K562 (cell line): ENCODE data around the gene HEATR1. TPM values are rescaled to one million over a fixed set of nuclear protein-coding genes. Genes with fewer than 3 reads are reported as not detected.

Source experiments
- BCL6 ChIP-seq: fragments of 250-450 bp; sonication (Bioruptor Pico); IDR thresholded peaks from 2 replicates; pipeline ENCODE4 v1.4.0; 2020
- CEBPZ ChIP-seq: fragments of 150-350 bp; IDR thresholded peaks from 2 replicates; pipeline ENCODE4 v1.6.1; 2014; ENCODE audit warnings: low read depth, mild to moderate bottlenecking, low read length, borderline replicate concordance
- CHCHD3 ChIP-seq: fragments of 250-450 bp; sonication (Bioruptor Pico); IDR thresholded peaks from 2 replicates; pipeline ENCODE4 v2.1.2; 2022; ENCODE audit warnings: mild to moderate bottlenecking
- CREB1 ChIP-seq, 2 experiments: sonication (generic) in 1 of 2; formaldehyde crosslinking in 1 of 2; IDR thresholded peaks; 2 replicates each; pipeline versions ENCODE4 v1.6.1 to v1.8.0; 2012 to 2022; ENCODE audit warnings: inconsistent platforms in 1 of 2, mild to moderate bottlenecking in 1 of 2, missing genetic modification reagents in 1 of 2, moderate library complexity in 1 of 2
- HINFP ChIP-seq: fragments of 450-650 bp; conservative IDR thresholded peaks from 2 replicates; pipeline ENCODE4 v1.6.1; 2016; ENCODE audit warnings: missing genetic modification characterization, low read depth, mild to moderate bottlenecking, control low read depth, missing compliant biosample characterization
- MGA ChIP-seq: fragments of 450-650 bp; IDR thresholded peaks from 2 replicates; pipeline ENCODE4 v1.6.1; 2016; ENCODE audit warnings: mild to moderate bottlenecking, moderate library complexity
- PML ChIP-seq: IDR thresholded peaks from 2 replicates; pipeline ENCODE4 v1.6.1; 2012; ENCODE audit warnings: low read length, inconsistent platforms
- RNF219 ChIP-seq: fragments of 250-450 bp; sonication (Bioruptor Pico); IDR thresholded peaks from 2 replicates; pipeline ENCODE4 v1.5.0; 2022; ENCODE audit warnings: mild to moderate bottlenecking
- ZFP36 ChIP-seq: fragments of 150-350 bp; IDR thresholded peaks from 2 replicates; pipeline ENCODE4 v1.6.1; 2018; ENCODE audit warnings: low read length, low read depth; ENCODE audit not compliant: partially characterized antibody
- polyA plus RNA-seq, 8 experiments: library from polyadenylated mRNA; depleted of rRNA in 4 of 8; stranded (reverse) in 5 of 8; unstranded in 3 of 8; fragments of >200 nt; fragmentation: Nextera tagmentation in 2 of 8; fragmentation: Illumina TruSeq in 1 of 8; extraction: Ambion mirVana in 2 of 8; extraction: Trizol in 1 of 8; gene quantifications; 2 replicates each; pipeline versions ENCODE4 v1.2.1 to v1.2.3, GENCODE V29; 2011 to 2014; ENCODE audit warnings: inconsistent platforms in 1 of 8, missing spikeins in 1 of 8
- total RNA-seq, 7 experiments: library from RNA; depleted of rRNA in 6 of 7; stranded (reverse); fragments of >200 nt in 6 of 7; fragmentation: Illumina TruSeq in 2 of 7; extraction: Trizol in 2 of 7; gene quantifications; 2 replicates each; pipeline versions ENCODE4 v1.2.1 to v1.2.3, GENCODE V29; 2011 to 2021; ENCODE audit warnings: low replicate concordance in 1 of 7

The HEATR1 gene
- total and polyA plus RNA-seq, 9 of the 15 experiments (the other 6 are each of a cell fraction or from before 2014, with no cell fraction given) = 28.3 to 108 (median 50.9) TPM

- TF ChIP-seq BCL6 (no peak), CHCHD3 (CRISPR knock-in tag) (no peak), CEBPZ (no peak), MGA (no peak), CREB1 (IDR thresholded peaks at IDR 0.05) (0 out of 2 replicates have a peak, but pooled peaks have one; percentile 28), CREB1 (CRISPR knock-in tag; IDR thresholded peaks at IDR 0.05) (no peak), ZFP36 (no peak), PML (no peak), HINFP (0 out of 2 replicates have a peak, but pooled peaks have one; percentile 16), RNF219 (no peak)
These were observed 71.5 kb downstream of the HEATR1 start (continued) for GRCh38 chr1:236532850-236533249.
